Measurements from ENCODE around the gene DPYD. TPM values are rescaled to one million over a fixed set of nuclear protein-coding genes. Genes with fewer than 3 reads are reported as not detected.

The DPYD gene
- total RNA-seq, 1 donor from 2014 or later: 12.6 TPM

DNA sequence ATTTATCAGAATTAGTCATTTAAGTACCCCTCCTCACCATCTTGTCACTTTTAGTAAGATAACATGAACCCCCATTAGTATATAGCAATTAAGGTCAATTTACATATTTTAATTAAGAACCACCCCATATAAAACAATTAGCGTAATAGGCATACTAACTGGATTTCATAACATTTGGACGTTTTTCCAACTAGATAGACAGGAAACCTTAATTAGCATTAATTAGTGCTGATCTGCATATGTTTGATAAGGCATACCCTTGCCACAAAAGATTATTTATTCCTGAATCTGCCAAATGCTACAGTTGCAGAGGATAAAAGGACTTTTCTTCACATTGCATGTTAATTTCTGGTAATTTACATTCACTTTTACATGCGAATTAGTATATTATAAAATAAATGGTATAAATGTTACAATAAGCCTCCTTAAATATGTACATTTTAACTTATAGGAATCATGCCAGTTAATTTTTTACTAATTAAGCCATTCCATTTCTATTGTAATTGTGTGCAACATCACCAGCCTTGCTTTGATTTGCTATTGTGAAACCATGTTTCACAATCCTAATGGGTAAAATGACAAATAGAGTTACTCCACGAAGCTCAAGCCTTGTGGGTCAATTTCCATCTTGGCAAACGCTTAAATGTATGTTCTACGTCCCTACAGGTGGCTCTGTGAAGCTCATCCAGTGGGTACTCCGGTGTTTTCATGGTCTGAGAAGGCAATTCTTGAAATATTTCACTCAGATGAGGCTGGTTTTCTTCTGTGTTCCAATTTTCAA is 469.6 kb downstream of the DPYD start:
- DNase-seq (ENCODE audit: low read depth in 2 of 2): no peak

DNA sequence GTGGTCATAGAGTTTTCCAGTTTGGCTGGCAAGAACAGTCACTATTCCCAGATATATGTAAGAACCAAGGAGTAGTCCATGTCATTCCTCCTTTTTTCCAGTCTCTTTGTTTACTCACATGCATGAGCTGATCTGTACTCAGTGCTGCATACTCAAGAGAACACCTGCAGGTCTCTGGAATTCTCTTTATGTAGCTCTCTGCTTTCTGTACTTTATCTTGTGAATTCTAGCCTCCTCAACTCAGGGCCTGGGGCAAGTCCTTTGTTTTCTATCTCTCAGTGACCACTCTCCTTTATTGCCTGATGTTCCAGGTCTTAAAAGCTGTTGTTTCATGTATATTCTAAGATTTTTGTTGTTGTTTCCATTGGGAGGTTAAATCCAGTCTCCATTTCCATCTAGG is 478.9 kb downstream of the DPYD start:
- DNase-seq (ENCODE audit: low read depth in 2 of 2): no peak

DNA sequence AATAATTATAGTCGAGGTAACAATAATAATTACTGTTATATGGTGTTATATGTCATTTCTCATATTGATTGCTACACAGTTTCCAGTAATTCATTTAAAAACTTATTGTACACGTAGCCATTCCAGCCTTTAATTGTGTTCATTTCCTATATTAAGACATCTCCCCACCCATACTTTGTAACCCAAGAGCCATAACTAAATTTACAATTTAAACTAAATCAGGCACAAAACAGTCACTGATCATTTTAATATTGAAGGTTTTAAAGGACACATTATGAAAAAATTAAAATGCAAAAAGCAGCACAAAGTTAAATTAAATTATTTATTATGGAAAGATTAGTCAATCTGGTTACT is 487.0 kb downstream of the DPYD start:
- no peak for DNase-seq (ENCODE audit: low read depth in 2 of 2)

DNA sequence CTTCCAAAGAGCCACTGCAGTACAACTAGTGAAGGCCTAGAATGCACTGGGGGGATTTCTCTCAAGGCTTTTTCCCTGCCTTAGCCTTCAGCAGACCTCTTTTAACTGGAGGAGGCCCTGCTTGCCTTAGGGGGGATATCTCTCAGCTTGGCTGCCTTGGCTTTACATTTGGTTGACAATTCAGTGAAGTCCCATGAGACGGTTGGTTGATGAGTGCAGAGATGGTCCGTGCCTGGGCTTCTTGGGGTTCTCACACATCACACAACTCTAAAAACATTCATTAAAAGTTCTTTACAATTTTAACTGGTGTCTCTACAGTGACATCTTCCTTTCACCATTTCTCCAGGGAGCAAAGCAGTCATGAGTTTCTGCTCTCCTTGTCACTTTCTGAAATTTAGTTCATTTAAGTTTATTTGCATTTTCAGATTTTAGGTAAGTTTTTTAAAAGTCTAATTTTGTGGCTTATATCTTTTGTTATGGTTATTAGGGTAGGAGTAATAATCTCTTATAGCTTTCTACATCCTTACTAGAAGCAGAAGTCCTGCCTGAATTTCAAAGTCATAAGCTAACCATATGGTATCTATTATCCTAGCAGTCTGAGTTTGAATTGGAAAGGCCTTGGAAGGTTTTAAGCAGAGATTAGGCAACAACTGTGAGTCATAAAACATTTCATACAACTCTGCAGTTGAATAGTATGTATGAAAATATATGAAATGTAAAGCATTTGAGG is 487.6 kb downstream of the DPYD start:
- DNase-seq (ENCODE audit: low read depth in 2 of 2): no peak

DNA sequence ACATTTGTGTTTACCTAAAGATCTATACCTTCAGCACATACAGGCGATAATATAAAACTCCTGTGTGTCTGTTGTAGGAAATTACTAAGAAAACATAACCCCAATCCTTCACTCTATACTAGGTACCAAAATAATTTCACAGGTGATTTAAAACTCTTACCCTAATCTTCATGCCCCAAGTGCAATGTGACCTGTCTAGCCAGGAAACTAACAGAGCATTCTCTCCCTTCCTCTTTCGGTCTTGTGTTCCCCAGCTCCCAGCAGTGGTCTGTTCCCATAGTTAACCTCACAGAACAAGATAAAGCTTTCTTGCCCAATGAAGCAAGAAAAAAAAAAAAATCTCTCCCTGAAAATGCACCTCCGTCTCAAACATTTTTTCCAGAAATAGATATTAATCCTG is 493.5 kb downstream of the DPYD start:
- DNase-seq (ENCODE audit: low read depth in 2 of 2): no peak

DNA sequence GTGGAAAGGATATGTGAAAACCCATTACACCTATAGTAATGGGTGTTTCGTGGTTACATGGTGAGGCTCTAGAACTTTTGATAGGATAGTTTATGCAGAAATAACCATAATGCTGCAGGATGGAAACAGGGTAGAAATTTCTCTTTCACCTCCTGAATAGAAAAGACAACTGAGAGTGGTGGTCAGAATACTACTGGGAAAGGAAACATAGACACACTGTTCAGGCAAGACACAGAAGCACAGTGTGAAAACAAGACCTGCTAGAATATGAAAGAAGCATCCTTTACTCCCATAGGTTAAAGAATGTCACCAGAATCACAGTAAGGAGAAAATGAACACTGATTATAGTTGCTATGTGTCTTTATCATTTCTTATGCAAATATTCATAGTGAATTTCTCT is 496.6 kb downstream of the DPYD start:
- DNase-seq (ENCODE audit: low read depth in 2 of 2): no peak

DNA sequence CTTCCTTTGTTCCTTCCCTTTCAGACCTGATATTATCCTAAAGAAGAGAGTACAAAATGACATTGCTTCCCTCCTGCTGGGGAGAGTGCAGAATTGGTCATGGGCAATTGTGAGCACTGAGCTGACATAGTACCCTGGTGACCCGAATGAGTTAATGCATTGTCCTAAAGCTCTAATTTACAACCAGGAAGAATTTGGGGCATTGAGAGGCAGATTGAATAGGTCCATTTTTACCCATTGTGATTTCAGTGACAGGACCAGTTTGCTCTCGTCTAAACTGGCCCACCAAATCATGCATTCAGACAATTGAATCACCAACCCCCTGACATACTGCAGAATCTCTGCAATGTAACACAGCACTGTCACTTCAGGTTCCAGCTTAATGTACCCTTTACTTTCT is 497.4 kb downstream of the DPYD start:
- no peak for DNase-seq (ENCODE audit: low read depth in 2 of 2)

DNA sequence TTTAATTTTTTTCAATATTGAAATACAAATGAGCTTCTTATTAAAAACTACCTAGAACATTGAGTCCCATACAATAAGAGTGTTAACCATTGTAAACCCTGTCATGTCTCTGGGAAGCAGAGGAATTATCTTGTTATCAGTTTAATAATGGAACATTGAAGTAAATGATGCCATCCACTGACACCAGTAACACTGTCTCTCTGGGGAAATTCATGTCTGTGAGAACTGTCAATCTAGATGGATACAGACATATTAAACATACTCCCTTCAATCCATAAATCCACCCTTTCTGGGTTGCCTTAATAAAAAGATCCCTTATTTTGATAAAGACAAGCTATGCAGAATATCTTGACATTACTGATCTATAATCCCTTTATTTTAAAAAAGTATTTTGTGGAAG is 503.2 kb downstream of the DPYD start:
- no peak for DNase-seq (ENCODE audit: low read depth in 2 of 2)

DNA sequence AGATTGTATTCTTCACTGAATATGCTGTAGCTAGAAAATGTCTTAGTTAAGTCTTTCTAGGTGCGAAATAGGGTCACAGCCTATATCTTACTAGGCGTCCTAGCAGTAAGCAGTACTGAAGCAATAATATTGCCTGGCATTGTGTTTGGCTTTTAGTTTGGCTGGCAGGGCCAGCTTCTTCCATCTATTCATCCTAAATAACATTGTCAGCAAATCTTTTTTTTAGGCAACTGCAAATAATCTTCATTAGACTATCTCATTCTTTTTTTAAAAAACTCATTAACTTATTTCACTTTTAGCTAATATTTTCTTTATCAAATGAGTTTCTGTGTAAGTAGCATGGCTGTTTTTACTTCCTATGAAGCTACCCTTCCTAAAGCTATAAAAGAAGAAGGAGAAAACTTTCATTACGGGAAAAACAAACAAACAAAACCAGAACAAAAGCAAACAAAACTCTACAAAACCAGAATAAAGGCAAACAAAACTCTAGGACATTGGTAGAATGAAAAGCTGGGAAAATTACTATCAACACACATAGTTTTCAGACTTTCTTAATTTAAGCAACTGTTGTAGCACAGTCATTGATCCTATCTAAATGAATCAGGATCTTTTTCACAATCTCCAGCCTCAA is 506.0 kb downstream of the DPYD start:
- DNase-seq (ENCODE audit: low read depth in 2 of 2): no peak

DNA sequence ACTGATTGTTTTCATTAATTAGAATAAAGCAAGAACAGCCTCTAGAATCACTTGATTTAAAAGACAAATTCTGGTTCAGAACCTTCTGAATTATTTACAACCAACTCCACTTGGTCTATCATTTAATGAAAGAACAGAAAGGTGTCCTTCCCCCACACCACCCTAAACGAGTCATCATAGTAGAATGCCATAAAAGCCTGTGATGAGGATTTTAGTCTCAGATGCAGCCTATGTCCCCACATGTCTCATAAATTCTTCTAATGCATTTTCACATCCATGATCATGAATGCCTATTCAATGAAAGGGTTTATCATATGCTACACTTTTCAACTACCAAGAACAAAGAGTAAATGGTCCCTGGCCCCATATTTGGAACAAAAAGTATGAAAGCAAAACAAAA is 508.1 kb downstream of the DPYD start:
- DNase-seq (ENCODE audit: low read depth in 2 of 2): no peak

DNA sequence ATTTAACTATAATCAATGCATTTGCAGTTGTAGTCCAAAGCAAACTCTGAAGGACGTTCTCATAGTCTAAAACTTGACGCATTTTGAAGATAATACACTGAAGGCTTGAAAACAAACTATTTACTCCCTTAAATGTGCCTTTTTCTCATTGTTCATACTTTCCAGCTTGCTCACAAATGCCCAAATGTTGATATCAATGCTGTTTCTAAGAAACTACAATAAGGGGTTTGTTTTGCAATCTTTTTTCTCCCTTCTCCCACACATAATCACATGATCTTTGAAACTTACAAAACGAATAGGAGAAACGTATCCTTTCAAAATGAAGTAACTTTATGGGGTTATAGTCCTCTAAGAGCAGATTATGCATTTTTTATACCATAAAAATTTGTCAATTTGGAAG is 508.7 kb downstream of the DPYD start:
- DNase-seq (ENCODE audit: low read depth in 2 of 2): no peak

DNA sequence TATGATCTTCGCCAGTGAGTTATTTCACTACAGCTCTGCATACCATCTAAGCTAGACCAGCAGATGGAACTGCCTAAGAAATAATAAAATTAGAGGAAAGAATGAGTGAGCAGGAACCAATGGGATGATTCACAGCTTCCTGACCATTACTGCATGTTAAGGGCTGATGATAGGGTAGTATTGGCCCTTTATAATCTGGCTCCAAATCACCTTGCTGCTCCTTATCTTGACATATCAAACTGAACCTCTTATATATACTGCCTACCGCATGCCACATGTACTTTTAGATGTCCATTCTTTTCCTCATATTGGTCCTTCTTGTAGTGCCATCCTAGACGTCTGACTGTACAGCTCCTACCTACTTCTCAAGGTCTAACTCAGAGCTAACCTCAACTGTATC is 524.4 kb downstream of the DPYD start:
- peak in 1 of 2 donors; percentile 60 for DNase-seq (ENCODE audit: low read depth in 2 of 2)

DNA sequence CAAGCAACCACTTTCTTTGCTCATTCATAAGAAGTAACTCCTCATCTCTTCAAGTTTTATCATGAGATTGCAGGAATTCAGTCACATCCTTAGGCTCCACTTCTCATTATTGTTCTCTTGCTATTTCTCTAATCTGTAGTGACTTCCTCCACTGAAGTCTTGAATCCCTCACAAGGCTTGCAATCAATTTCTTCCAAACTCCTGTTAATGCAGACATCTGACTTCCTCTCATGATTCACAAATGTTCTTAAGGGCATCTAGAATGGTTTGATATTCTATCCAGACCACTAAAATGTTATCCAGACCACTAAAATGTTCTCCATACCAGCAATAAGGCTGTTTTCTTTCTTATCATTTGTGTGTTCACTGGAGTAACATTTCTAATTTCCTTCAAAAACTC is 528.1 kb downstream of the DPYD start:
- peak in 1 of 2 donors; percentile 14 for DNase-seq (ENCODE audit: low read depth in 2 of 2)

DNA sequence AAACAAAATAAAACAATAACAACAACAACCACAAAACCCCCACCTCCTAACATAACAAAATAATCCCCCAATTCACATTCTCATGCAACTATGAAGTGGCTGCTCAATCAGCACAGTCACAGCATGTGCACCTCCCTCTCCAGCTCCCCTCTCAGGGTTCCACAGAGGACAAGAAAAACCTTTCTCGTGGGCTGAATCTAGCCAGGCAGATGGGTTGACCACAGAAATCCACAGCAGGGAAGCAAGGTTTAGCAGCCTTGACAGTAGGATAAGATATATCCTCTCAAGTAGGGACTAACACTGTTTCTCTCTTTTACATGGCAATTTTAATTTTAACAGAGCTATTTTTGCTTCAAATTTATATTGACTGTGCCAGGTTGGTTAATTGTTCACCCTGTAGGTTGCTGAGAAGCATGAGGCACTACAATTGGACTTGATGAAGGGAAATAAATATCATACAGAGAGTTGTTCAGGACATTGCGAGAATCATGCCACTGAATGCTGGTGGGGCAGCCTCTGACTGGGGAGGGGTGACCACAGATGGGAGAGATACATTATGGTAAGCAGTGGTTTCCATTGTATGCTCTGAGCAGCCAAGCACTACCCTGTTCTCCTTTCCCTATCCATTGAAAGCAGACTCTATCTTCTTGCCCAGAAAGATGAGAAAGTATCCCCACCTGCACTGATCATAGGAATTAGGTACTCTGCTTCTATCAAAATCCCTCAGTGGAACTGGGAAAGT is 535.1 kb downstream of the DPYD start:
- DNase-seq (ENCODE audit: low read depth in 2 of 2): no peak

DNA sequence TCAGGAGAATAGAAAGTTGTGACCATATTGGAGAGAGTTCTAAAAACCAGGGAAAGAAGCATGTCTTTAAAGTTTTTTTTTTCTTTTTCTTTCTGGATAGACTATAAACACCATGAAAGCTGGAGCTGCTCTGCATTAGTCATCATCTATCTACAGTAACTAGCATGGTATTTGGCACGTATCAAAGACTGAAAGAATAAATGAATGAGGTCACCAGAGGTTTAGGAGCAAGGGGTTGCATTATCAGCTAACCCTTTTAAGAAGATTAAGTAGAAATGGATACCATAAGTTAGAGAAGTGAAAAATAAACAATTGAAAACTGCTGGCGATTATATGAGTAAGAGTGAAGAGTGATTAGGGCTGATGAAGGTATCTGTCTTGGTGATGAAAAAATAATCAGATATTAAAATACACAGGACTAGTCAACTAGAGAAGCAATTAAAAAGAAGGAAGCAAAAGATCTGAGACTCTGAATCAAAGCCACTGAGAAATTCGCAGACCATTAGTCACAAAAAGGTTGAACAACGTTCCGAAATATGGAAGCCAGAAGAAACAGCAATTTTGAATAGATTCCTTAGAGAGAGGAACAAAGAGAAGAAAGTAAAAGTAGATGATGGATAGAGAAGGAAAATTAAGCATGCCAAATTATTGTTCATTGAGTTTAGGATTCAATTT is 536.4 kb downstream of the DPYD start:
- DNase-seq (ENCODE audit: low read depth in 2 of 2): peak in 1 of 2 donors; percentile 25

DNA sequence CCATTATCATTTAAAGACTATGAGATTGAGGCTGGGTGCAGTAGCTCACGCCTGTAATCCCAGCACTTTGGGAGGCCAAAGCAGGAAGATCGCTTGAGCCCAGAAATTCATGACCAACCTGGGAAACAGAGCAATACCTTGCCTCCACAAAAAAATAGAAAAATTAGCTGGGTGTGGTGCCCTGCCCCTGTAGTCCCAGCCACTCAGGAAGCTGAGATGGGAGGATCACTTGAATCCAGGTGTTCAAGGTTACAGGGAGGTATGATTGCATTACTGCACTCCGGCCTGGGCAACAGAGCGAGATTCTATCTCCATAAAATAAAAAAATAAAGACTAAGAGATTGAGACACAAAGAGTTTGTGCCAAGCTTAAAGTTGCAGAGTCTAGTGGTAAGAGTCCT is 537.0 kb downstream of the DPYD start:
- no peak for DNase-seq (ENCODE audit: low read depth in 2 of 2)

DNA sequence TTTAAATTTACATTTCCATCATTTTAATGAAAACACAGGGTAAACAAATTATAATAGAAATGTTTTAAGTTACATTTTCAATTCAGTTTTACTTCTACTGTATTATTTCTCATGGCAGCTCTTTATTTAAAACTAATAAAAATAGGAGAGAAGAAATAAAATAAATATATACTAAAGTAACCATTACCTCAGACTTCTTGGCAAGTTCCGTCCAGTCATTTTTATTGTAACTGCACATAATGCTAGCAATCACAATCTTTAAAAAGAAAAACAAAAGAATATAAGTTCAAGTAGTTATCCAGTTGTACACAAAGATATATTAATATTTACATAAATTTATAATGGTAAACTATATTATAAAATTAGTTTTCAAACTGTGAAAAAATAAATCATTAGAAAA is 538.6 kb downstream of the DPYD start:
- DNase-seq (ENCODE audit: low read depth in 2 of 2): no peak

DNA sequence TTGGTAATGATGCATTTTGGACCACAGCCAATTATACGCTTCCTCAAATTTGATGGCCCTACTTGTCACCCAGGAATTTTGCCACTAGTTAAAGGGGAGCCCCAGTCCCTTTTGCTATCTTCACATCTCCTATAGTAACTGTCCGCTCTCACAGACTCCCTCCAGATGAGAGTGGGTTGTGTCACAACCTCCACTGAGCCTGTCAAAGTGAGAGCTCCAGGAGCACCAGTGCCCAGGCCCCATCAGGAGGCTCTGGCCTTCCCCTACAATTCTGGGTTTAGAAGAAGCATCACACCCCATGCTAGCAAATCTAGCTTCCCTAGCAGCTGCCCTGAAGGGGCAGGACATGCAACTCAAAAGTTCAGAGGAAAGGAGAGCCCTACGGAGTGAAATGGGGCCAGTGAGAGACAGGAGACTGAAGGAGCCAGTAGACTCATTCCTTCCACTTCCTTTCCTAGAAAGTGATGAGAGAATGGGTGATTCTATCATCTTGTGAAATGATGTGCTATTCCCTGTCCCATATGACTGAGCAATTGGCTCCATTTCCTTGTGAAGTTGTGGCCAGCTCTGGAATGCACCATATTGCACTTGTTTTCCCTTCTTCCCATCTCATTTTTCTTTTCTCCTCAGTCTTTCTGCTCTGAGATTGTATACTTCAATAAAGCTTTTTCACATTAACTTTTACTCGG is 541.3 kb downstream of the DPYD start:
- DNase-seq (ENCODE audit: low read depth in 2 of 2): no peak

DNA sequence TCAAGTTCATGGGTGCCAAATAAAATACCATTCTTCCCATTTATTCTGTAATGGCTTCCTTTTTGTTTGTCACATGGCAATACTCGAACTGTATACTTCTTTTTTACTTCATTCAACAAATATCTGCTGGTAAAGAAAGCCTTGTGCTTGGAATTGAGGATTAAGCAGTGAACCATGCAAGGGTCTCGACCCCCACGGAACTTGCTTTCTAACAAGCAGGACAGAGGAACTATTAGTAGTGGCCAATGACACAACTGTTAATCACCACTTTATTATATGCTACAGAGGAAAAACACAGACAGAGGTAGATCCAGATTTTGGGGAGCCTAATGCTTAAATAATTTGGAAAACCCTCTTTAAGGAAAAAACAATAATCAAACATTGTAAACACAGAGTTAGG is 542.2 kb downstream of the DPYD start:
- DNase-seq (ENCODE audit: low read depth in 2 of 2): no peak

DNA sequence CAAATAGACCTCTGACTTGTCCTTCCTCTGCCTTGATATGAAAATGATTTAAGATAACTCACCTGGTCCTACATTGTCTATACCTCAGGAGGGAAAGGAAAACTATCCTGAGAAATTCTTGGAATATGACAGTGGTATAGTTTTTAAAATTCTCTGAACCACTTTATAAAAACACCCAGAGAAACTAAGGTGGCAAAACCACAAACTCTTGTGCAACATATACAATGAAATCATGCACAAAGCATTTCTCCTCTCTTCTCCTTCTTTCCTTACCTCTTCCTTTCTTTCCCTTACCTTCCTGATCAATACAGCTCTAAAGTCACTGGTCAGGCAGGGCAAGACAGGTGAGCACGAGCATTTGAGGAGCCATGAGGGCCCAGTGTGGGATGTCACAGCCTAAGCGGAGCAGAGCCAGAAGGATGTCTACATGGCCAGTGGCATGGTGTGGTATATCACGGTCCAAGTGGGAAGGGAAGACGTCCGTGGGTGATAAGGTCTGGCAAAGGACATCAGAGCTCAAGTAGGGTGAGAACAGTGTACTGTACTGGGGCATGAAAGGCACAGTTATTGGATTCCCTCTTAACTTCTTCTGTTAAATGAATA is 543.3 kb downstream of the DPYD start:
- no peak for DNase-seq (ENCODE audit: low read depth in 2 of 2)

DNA sequence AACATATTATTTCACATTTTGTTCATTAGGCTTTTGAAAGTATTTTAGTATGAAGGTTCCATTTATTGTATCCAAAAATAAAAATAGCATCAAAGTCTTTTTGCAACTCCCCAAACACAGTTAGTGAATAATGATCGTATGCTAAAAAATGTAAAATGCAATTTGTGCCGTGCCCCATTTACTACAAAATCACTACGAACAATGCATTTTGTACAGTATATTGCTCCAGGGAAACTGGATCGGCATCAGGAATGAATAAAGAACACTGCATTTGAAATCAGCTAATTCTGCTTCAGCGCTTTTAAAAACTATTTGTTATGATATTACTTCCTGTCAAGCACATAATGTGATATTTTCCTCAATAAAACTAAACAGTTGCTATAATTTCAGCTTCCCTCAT is 547.8 kb downstream of the DPYD start:
- no peak for DNase-seq (ENCODE audit: low read depth in 2 of 2)
